ENCODE data around the gene PTCH2.
A peak's percentile ranks its signal among the peaks of the same experiment; 100 is the strongest.

Gene PTCH2

GRCh38 chr1:44786841-44787426 lies 56.1 kb downstream of the PTCH2 start:
- Histone ChIP-seq H3K4me2 (ENCODE audit: low read length) (peak overlapping the region; percentile 74), H2AFZ (ENCODE audit: low read length) (no peak overlapping the region; the same call in 1 of the 2 replicates), H3K4me3 (ENCODE audit: low read depth, low read length, poor library complexity, severe bottlenecking) (peak overlapping the region; percentile 53), H3K27me3 (ENCODE audit: insufficient read depth, low read length) (no peaks in the 10 kb centered on the region), H3K27ac (ENCODE audit: low read depth, low read length, poor library complexity, severe bottlenecking) (no peak overlapping the region), H3K36me3 (ENCODE audit: insufficient read depth, low read length) (0 out of 2 replicates have a peak, but pooled peaks cover 3% of the 10 kb centered on the region), H3F3A (ENCODE audit: insufficient read depth, low read length) (peaks cover 4% of the 10 kb centered on the region; the same call in 1 of the 2 replicates), H3K79me2 (ENCODE audit: insufficient read depth, low read length) (no peaks in the 10 kb centered on the region), H3K9me3 (ENCODE audit: low read length) (no peaks in the 10 kb centered on the region), H4K20me1 (ENCODE audit: insufficient read depth, low read length) (no peaks in the 10 kb centered on the region), H3K4me1 (ENCODE audit: insufficient read depth, low read length, severe bottlenecking) (peaks cover 37% of the 10 kb centered on the region), H3K9ac (ENCODE audit: low read length) (peak overlapping the region; percentile 69; the same call in 1 of the 2 replicates), H3K9me2 (ENCODE audit: low read depth, low read length) (no peaks in the 10 kb centered on the region)
- TF ChIP-seq, protein P1, sequence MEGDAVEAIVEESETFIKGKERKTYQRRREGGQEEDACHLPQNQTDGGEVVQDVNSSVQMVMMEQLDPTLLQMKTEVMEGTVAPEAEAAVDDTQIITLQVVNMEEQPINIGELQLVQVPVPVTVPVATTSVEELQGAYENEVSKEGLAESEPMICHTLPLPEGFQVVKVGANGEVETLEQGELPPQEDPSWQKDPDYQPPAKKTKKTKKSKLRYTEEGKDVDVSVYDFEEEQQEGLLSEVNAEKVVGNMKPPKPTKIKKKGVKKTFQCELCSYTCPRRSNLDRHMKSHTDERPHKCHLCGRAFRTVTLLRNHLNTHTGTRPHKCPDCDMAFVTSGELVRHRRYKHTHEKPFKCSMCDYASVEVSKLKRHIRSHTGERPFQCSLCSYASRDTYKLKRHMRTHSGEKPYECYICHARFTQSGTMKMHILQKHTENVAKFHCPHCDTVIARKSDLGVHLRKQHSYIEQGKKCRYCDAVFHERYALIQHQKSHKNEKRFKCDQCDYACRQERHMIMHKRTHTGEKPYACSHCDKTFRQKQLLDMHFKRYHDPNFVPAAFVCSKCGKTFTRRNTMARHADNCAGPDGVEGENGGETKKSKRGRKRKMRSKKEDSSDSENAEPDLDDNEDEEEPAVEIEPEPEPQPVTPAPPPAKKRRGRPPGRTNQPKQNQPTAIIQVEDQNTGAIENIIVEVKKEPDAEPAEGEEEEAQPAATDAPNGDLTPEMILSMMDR (IDR thresholded peaks at IDR 0.05; ENCODE audit: low read length): no peak
- TF ChIP-seq EZH2 (IDR thresholded peaks at IDR 0.05; ENCODE audit: borderline replicate concordance, low read length): no peak

- Histone ChIP-seq H3K4me2 (ENCODE audit: low read length) (peak overlapping the region; percentile 74), H2AFZ (ENCODE audit: low read length) (peak overlapping the region; percentile 19; the same call in 1 of the 2 replicates)
These were observed 56.8 kb downstream of the PTCH2 start for GRCh38 chr1:44786138-44786840.

GRCh38 chr1:44785501-44786137 lies 57.4 kb downstream of the PTCH2 start:
- Histone ChIP-seq H3F3A (ENCODE audit: insufficient read depth, low read length) (peaks cover 4% of the 10 kb centered on the region; the same call in 1 of the 2 replicates), H3K4me1 (ENCODE audit: insufficient read depth, low read length, severe bottlenecking) (peaks cover 37% of the 10 kb centered on the region), H3K4me2 (ENCODE audit: low read length) (peak overlapping the region; percentile 74), H3K9me2 (ENCODE audit: low read depth, low read length) (no peaks in the 10 kb centered on the region), H4K20me1 (ENCODE audit: insufficient read depth, low read length) (no peaks in the 10 kb centered on the region), H3K9ac (ENCODE audit: low read length) (peak overlapping the region; percentile 69), H3K4me3 (ENCODE audit: low read depth, low read length, poor library complexity, severe bottlenecking) (peak overlapping the region; percentile 53), H3K27me3 (ENCODE audit: insufficient read depth, low read length) (no peaks in the 10 kb centered on the region), H3K36me3 (ENCODE audit: insufficient read depth, low read length) (peaks cover 15% of the 10 kb centered on the region), H3K79me2 (ENCODE audit: insufficient read depth, low read length) (no peaks in the 10 kb centered on the region), H3K27ac (ENCODE audit: low read depth, low read length, poor library complexity, severe bottlenecking) (no peak overlapping the region), H2AFZ (ENCODE audit: low read length) (no peak overlapping the region), H3K9me3 (ENCODE audit: low read length) (no peaks in the 10 kb centered on the region)
- TF ChIP-seq, protein P1 (IDR thresholded peaks at IDR 0.05; ENCODE audit: low read length): no peak
- no peak for TF ChIP-seq EZH2 (IDR thresholded peaks at IDR 0.05; ENCODE audit: borderline replicate concordance, low read length)

More at GRCh38 chr1:44786138-44786840, 56.8 kb downstream of the PTCH2 start:
- Histone ChIP-seq H3K4me1 (ENCODE audit: insufficient read depth, low read length, severe bottlenecking) (peaks cover 37% of the 10 kb centered on the region), H3K9ac (ENCODE audit: low read length) (peak overlapping the region; percentile 69), H3K27ac (ENCODE audit: low read depth, low read length, poor library complexity, severe bottlenecking) (no peak overlapping the region), H3K36me3 (ENCODE audit: insufficient read depth, low read length) (peaks cover 8% of the 10 kb centered on the region), H4K20me1 (ENCODE audit: insufficient read depth, low read length) (no peaks in the 10 kb centered on the region), H3K9me2 (ENCODE audit: low read depth, low read length) (no peaks in the 10 kb centered on the region), H3K9me3 (ENCODE audit: low read length) (no peaks in the 10 kb centered on the region), H3K4me3 (ENCODE audit: low read depth, low read length, poor library complexity, severe bottlenecking) (peak overlapping the region; percentile 53), H3K79me2 (ENCODE audit: insufficient read depth, low read length) (no peaks in the 10 kb centered on the region), H3K27me3 (ENCODE audit: insufficient read depth, low read length) (no peaks in the 10 kb centered on the region), H3F3A (ENCODE audit: insufficient read depth, low read length) (peaks cover 4% of the 10 kb centered on the region; the same call in 1 of the 2 replicates)
- TF ChIP-seq EZH2 (IDR thresholded peaks at IDR 0.05; ENCODE audit: borderline replicate concordance, low read length): no peak
- TF ChIP-seq, protein P1 (IDR thresholded peaks at IDR 0.05; ENCODE audit: low read length): peak; percentile 97
